IMR-90 (cell line): ENCODE measurements around the gene EEF1AKMT1.

ENCODE experiments used
- BHLHE40 ChIP-seq: fragments of 150-350 bp; IDR thresholded peaks from 2 replicates; pipeline ENCODE4 v1.6.1; 2016; ENCODE audit warnings: mild to moderate bottlenecking, low read depth, low read length
- MAFK ChIP-seq: IDR thresholded peaks from 2 replicates; pipeline ENCODE4 v1.6.1; 2012; ENCODE audit warnings: low read depth, low read length, improper control_type of control experiment
- POLR2A ChIP-seq: IDR thresholded peaks from 2 replicates; pipeline ENCODE4 v1.6.1; 2012; ENCODE audit warnings: mild to moderate bottlenecking, low read depth, low read length
- RCOR1 ChIP-seq: IDR thresholded peaks from 2 replicates; pipeline ENCODE4 v1.6.1; 2012; ENCODE audit warnings: mild to moderate bottlenecking, low read length, improper control_type of control experiment; ENCODE audit not compliant: insufficient replicate concordance
- SMC3 ChIP-seq: fragments of 150-350 bp; IDR thresholded peaks from 2 replicates; pipeline ENCODE4 v1.6.1; 2016; ENCODE audit warnings: low read depth, mild to moderate bottlenecking, antibody characterized with exemption, low read length, moderate library complexity
- TF ChIP-seq, protein P1 (sequence below): conservative IDR thresholded peaks from 2 replicates; pipeline ENCODE4 v1.5.1; 2012; ENCODE audit warnings: mild to moderate bottlenecking, low read depth, low read length, improper control_type of control experiment
- TF ChIP-seq, protein P2 (sequence below): fragments of 150-350 bp; IDR thresholded peaks from 2 replicates; pipeline ENCODE4 v1.6.1; 2017; ENCODE audit warnings: mild to moderate bottlenecking, antibody characterized with exemption, low read length, low read depth

DNA sequence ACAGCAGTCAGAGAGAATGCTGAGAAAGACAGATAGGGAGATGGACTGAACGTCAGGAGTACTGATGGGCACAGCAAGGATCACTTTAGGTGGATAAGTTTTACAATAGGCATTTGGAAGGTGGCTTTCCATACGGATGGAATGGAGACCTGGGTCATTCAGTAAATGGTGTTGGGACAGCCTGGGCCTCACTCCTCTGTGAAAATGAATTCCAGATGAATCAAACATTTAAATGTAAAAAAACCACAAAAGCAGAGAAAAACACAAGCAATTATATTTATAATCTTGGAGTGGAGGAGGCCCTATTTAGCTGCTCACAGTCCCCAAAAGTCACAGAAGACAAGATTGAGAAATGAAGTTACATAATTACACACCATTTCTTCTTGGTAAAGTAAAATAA is 65.5 kb downstream of the EEF1AKMT1 start:
- TF ChIP-seq POLR2A (no peak), SMC3 (no peak), MAFK (no peak), BHLHE40 (no peak), RCOR1 (no peak)
- TF ChIP-seq, protein P1, sequence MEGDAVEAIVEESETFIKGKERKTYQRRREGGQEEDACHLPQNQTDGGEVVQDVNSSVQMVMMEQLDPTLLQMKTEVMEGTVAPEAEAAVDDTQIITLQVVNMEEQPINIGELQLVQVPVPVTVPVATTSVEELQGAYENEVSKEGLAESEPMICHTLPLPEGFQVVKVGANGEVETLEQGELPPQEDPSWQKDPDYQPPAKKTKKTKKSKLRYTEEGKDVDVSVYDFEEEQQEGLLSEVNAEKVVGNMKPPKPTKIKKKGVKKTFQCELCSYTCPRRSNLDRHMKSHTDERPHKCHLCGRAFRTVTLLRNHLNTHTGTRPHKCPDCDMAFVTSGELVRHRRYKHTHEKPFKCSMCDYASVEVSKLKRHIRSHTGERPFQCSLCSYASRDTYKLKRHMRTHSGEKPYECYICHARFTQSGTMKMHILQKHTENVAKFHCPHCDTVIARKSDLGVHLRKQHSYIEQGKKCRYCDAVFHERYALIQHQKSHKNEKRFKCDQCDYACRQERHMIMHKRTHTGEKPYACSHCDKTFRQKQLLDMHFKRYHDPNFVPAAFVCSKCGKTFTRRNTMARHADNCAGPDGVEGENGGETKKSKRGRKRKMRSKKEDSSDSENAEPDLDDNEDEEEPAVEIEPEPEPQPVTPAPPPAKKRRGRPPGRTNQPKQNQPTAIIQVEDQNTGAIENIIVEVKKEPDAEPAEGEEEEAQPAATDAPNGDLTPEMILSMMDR: no peak
- TF ChIP-seq, protein P2, sequence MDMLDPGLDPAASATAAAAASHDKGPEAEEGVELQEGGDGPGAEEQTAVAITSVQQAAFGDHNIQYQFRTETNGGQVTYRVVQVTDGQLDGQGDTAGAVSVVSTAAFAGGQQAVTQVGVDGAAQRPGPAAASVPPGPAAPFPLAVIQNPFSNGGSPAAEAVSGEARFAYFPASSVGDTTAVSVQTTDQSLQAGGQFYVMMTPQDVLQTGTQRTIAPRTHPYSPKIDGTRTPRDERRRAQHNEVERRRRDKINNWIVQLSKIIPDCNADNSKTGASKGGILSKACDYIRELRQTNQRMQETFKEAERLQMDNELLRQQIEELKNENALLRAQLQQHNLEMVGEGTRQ: no peak
